Measurements from ENCODE around the gene CLDND2. TPM values are rescaled to one million over a fixed set of nuclear protein-coding genes. Genes with fewer than 3 reads are reported as not detected.

Gene CLDND2
- total and polyA plus RNA-seq, 2 experiments from 2014 or later = 1.2 to 7.2 TPM

DNA sequence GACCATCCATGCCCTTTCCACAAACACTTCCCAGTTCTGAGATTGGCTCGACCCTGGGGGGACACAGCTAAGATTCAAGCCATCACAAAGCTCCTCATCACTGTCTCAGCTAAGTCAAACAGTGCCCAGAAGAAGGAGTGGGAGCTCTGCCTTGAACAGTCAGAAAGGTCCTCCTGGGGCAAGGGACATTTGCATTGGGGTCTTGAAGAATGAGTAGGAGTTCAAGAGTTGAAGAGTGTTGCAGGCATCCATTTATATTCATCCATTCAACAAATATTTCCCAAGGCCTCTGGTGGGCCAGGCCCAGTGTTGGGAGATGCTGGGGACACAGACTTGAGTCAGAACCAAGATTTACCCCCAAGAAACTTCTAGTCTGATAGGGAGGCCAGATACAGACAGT, 50.8 kb downstream of the CLDND2 start:
- Histone ChIP-seq H3K27me3 (no peaks in the 10 kb centered on the region), H3K4me3 (no peak overlapping the region), H3K27ac (no peak overlapping the region), H3K4me1 (ENCODE audit: insufficient read depth) (no peaks in the 10 kb centered on the region), H3K9me2 (replicated peaks; ENCODE audit: insufficient read depth) (no peaks in the 10 kb centered on the region), H3K36me3 (replicated peaks; ENCODE audit: insufficient read depth, low read depth) (no peaks in the 10 kb centered on the region), H4K20me1 (ENCODE audit: insufficient read depth, poor library complexity, severe bottlenecking) (no peaks in the 10 kb centered on the region), H3K4me2 (no peak overlapping the region), H2AFZ (no peak overlapping the region), H3K79me2 (no peaks in the 10 kb centered on the region), H3K9me3 (ENCODE audit: low read depth) (no peaks in the 10 kb centered on the region)
- TF ChIP-seq EZH2phosphoT487 (IDR thresholded peaks at IDR 0.05; ENCODE audit: low read depth, severe bottlenecking, unreplicated experiment) = no peak
- no peak for TF ChIP-seq EZH2 (IDR thresholded peaks at IDR 0.05; ENCODE audit: borderline replicate concordance)
- TF ChIP-seq, protein P1, sequence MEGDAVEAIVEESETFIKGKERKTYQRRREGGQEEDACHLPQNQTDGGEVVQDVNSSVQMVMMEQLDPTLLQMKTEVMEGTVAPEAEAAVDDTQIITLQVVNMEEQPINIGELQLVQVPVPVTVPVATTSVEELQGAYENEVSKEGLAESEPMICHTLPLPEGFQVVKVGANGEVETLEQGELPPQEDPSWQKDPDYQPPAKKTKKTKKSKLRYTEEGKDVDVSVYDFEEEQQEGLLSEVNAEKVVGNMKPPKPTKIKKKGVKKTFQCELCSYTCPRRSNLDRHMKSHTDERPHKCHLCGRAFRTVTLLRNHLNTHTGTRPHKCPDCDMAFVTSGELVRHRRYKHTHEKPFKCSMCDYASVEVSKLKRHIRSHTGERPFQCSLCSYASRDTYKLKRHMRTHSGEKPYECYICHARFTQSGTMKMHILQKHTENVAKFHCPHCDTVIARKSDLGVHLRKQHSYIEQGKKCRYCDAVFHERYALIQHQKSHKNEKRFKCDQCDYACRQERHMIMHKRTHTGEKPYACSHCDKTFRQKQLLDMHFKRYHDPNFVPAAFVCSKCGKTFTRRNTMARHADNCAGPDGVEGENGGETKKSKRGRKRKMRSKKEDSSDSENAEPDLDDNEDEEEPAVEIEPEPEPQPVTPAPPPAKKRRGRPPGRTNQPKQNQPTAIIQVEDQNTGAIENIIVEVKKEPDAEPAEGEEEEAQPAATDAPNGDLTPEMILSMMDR (IDR thresholded peaks at IDR 0.05; ENCODE audit: poor library complexity) = no peak
- DNase-seq (ENCODE audit: low spot score) = no peak
- 85% methylated on average over 1 of the region's 1 CpG for WGBS (ENCODE audit: low lambda C conversion rate, missing lambda C conversion rate)

DNA sequence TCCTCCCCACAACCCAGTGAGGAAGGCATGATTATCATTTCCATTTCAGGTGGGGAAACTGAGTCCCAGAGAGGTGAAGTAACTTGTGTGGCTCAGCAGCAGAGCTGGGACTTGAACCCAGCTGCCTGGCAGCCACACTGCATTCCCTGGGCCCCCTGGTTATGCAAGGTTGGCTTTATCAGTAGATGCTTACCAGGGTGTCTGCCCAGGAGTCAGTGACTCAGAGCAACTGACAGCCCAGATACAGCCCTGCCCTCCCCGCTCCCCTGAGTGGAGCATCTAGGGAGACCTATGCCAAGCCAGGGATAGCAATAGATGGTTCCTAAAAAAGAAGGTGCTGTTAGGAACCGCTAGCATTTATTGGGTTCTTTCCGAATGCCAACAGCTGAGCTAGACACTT, 51.4 kb downstream of the CLDND2 start:
- 87% methylated on average over 3 of the region's 3 CpGs for WGBS (ENCODE audit: low lambda C conversion rate, missing lambda C conversion rate)
- peaks cover 6% of the 10 kb centered on the region for H3K27me3 ChIP-seq

More for the DNA sequence above, 51.4 kb downstream of the CLDND2 start:
- Histone ChIP-seq H2AFZ (no peak overlapping the region), H4K20me1 (ENCODE audit: insufficient read depth, poor library complexity, severe bottlenecking) (no peaks in the 10 kb centered on the region), H3K4me3 (no peak overlapping the region), H3K4me2 (no peak overlapping the region), H3K9me2 (replicated peaks; ENCODE audit: insufficient read depth) (no peaks in the 10 kb centered on the region), H3K9me3 (ENCODE audit: low read depth) (no peaks in the 10 kb centered on the region), H3K36me3 (replicated peaks; ENCODE audit: insufficient read depth, low read depth) (no peaks in the 10 kb centered on the region), H3K27ac (no peak overlapping the region), H3K79me2 (no peaks in the 10 kb centered on the region), H3K4me1 (ENCODE audit: insufficient read depth) (no peaks in the 10 kb centered on the region)
- no peak for TF ChIP-seq EZH2 (IDR thresholded peaks at IDR 0.05; ENCODE audit: borderline replicate concordance)
- no peak for TF ChIP-seq EZH2phosphoT487 (IDR thresholded peaks at IDR 0.05; ENCODE audit: low read depth, severe bottlenecking, unreplicated experiment)
- TF ChIP-seq, protein P1 (IDR thresholded peaks at IDR 0.05; ENCODE audit: poor library complexity) = no peak
- DNase-seq (ENCODE audit: low spot score) = peak; percentile 41

Other genes starting within 250 kb of the CLDND2 start
- 0.20 and 0.77 TPM in 2 replicates for gene SIGLEC9, start 244.1 kb downstream of the CLDND2 start, total RNA-seq
- gene SIGLEC9, start 244.1 kb downstream of the CLDND2 start, polyA plus RNA-seq = 1.4 and 1.5 TPM in 2 replicates
- gene SIGLEC7, start 226.7 kb downstream of the CLDND2 start, total RNA-seq = 0.53 and 0.84 TPM in 2 replicates
- 0.24 and 0.72 TPM in 2 replicates for gene SIGLEC7, start 226.7 kb downstream of the CLDND2 start, polyA plus RNA-seq
- 0.23 TPM in 1 of 2 replicates, not detected in the other for gene CD33, start 143.9 kb downstream of the CLDND2 start, total RNA-seq
- 0.57 TPM in 1 of 2 replicates, not detected in the other for gene CD33, start 143.9 kb downstream of the CLDND2 start, polyA plus RNA-seq
- gene SIGLECL1, start 117.9 kb downstream of the CLDND2 start, total RNA-seq = not detected in 2 replicates
- gene SIGLECL1, start 117.9 kb downstream of the CLDND2 start, polyA plus RNA-seq = not detected in 2 replicates
- 3.9 and 5.0 TPM in 2 replicates for gene IGLON5, start 57.4 kb downstream of the CLDND2 start, total RNA-seq
- 2.4 and 4.3 TPM in 2 replicates for gene IGLON5, start 57.4 kb downstream of the CLDND2 start, polyA plus RNA-seq
- 2.5 and 3.4 TPM in 2 replicates for gene VSIG10L, start 26.9 kb downstream of the CLDND2 start, total RNA-seq
- 7.6 and 7.8 TPM in 2 replicates for gene VSIG10L, start 26.9 kb downstream of the CLDND2 start, polyA plus RNA-seq
- 167 and 190 TPM in 2 replicates for gene ETFB, start 2.6 kb downstream of the CLDND2 start, total RNA-seq
- gene ETFB, start 2.6 kb downstream of the CLDND2 start, polyA plus RNA-seq = 237 and 248 TPM in 2 replicates
- gene NKG7, start 3.7 kb upstream of the CLDND2 start, total RNA-seq = not detected in 2 replicates
- 0.44 TPM in 1 of 2 replicates, not detected in the other for gene NKG7, start 3.7 kb upstream of the CLDND2 start, polyA plus RNA-seq
- gene LIM2, start 19.0 kb upstream of the CLDND2 start, total RNA-seq = not detected in 2 replicates
- gene LIM2, start 19.0 kb upstream of the CLDND2 start, polyA plus RNA-seq = not detected in 2 replicates
- 0.37 TPM in 1 of 2 replicates, not detected in the other for gene C19orf84, start 21.6 kb upstream of the CLDND2 start, total RNA-seq
- 0.16 TPM in 1 of 2 replicates, not detected in the other for gene C19orf84, start 21.6 kb upstream of the CLDND2 start, polyA plus RNA-seq
- 1.0 and 1.6 TPM in 2 replicates for gene SIGLEC10, start 48.6 kb upstream of the CLDND2 start, total RNA-seq
- 0.84 TPM in 1 of 2 replicates, not detected in the other for gene SIGLEC10, start 48.6 kb upstream of the CLDND2 start, polyA plus RNA-seq
- gene SIGLEC8, start 89.5 kb upstream of the CLDND2 start, total RNA-seq = 0.13 and 1.2 TPM in 2 replicates
- gene SIGLEC8, start 89.5 kb upstream of the CLDND2 start, polyA plus RNA-seq = 0.28 TPM in 1 of 2 replicates, not detected in the other
- not detected in 2 replicates for gene CEACAM18, start 109.5 kb upstream of the CLDND2 start, total RNA-seq
- gene CEACAM18, start 109.5 kb upstream of the CLDND2 start, polyA plus RNA-seq = 0.19 TPM in 1 of 2 replicates, not detected in the other
- gene SIGLEC12, start 132.8 kb upstream of the CLDND2 start, total RNA-seq = not detected in 2 replicates
- gene SIGLEC12, start 132.8 kb upstream of the CLDND2 start, polyA plus RNA-seq = 0.11 and 0.29 TPM in 2 replicates
- gene SIGLEC6, start 162.7 kb upstream of the CLDND2 start, total RNA-seq = not detected in 2 replicates
- gene SIGLEC6, start 162.7 kb upstream of the CLDND2 start, polyA plus RNA-seq = not detected in 2 replicates
- 3.9 and 4.1 TPM in 2 replicates for gene ZNF175, start 202.3 kb upstream of the CLDND2 start, total RNA-seq
- 0.67 and 1.1 TPM in 2 replicates for gene ZNF175, start 202.3 kb upstream of the CLDND2 start, polyA plus RNA-seq

All from hepatocyte (in vitro differentiated cells).